ENCODE results near the gene CC2D1B. TPM values are rescaled to one million over a fixed set of nuclear protein-coding genes. Genes with fewer than 3 reads are reported as not detected.

CC2D1B gene
- total and polyA plus RNA-seq, 4 donors: 21.1 to 54.6 (median 34.8) TPM

DNA sequence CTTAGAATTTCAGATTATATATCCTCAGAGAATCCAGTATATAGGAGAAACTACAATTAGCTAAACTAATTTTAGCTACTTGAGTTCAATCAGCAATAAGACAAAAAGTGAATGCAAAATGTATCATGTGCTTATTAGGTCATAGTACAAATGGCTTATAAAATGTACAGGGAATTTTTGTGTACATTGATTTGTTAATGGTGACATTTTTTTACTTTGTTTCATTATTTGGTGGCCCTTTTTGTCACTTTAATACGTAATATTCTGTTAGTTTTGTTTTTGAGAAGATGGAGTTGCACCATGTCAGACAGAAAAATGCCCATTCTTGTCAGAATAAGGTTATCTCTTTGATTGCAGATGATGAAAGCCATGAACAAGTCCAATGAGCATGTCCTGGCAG lies 33.6 kb downstream of the CC2D1B start:
- Histone ChIP-seq H3K9me3 (ENCODE audit: control insufficient read depth in 4 of 4, insufficient read depth in 3 of 4, low read length in 3 of 4) (no peaks in the 10 kb centered on the region), H3K4me1 (ENCODE audit: control insufficient read depth in 5 of 5, insufficient read depth in 5 of 5, low read length in 5 of 5) (peaks cover 0 to 3% (median 0%) of the 10 kb centered on the region in 5 donors), H3K27me3 (ENCODE audit: control insufficient read depth in 3 of 3, insufficient read depth in 3 of 3, low read length in 2 of 3) (no peaks in the 10 kb centered on the region), H3K36me3 (ENCODE audit: control insufficient read depth in 4 of 4, insufficient read depth in 4 of 4, low read length in 4 of 4) (peaks cover 0 to 19% (median 3%) of the 10 kb centered on the region in 4 donors), H3K27ac (ENCODE audit: low read depth in 1 of 2, low read length in 1 of 2) (no peak overlapping the region), H3K4me3 (no peak overlapping the region), H3K9ac (ENCODE audit: insufficient read depth in 1 of 2, low read length in 2 of 2) (no peak overlapping the region)
- no peak for DNase-seq
- TF ChIP-seq, protein P1, sequence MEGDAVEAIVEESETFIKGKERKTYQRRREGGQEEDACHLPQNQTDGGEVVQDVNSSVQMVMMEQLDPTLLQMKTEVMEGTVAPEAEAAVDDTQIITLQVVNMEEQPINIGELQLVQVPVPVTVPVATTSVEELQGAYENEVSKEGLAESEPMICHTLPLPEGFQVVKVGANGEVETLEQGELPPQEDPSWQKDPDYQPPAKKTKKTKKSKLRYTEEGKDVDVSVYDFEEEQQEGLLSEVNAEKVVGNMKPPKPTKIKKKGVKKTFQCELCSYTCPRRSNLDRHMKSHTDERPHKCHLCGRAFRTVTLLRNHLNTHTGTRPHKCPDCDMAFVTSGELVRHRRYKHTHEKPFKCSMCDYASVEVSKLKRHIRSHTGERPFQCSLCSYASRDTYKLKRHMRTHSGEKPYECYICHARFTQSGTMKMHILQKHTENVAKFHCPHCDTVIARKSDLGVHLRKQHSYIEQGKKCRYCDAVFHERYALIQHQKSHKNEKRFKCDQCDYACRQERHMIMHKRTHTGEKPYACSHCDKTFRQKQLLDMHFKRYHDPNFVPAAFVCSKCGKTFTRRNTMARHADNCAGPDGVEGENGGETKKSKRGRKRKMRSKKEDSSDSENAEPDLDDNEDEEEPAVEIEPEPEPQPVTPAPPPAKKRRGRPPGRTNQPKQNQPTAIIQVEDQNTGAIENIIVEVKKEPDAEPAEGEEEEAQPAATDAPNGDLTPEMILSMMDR (IDR thresholded peaks at IDR 0.05; ENCODE audit: control extremely low read depth, extremely low read depth): no peak
- 95 to 97% methylated on average over 1 of the region's 1 CpG for WGBS, 2 donors
- no peak for ATAC-seq (ENCODE audit: insufficient read depth, low FRiP score)

DNA sequence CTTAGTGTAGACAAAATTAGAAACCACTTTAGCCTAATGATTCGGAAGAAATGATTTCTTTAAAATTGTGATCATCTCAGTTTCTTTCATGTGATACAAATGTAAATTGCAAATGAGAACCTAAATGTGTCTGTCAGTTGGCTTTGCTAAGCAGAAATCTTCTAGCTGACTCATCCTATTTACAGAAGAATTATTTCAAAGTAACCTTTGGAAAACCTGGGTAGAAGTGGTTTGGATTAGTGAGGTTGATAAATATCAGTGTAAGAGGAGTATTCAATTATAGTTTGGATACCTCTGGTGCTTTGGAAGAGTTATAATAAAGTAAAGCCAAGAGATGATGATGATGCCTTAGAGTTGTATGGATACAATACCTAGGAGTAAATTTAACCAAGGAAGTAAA lies 37.4 kb downstream of the CC2D1B start:
- H3K9me3 ChIP-seq (ENCODE audit: control insufficient read depth in 4 of 4, insufficient read depth in 3 of 4, low read length in 3 of 4): no peaks in the 10 kb centered on the region
- WGBS, 2 donors: 96 to 97% methylated on average over 1 of the region's 1 CpG
- no peak for DNase-seq
- H3K27ac ChIP-seq (ENCODE audit: low read depth in 1 of 2, low read length in 1 of 2): no peak overlapping the region
- no peaks in the 10 kb centered on the region for H3K27me3 ChIP-seq (ENCODE audit: control insufficient read depth in 3 of 3, insufficient read depth in 3 of 3, low read length in 2 of 3)
- no peak for ATAC-seq (ENCODE audit: insufficient read depth, low FRiP score)
- H3K4me1 ChIP-seq (ENCODE audit: control insufficient read depth in 5 of 5, insufficient read depth in 5 of 5, low read length in 5 of 5): no peaks in the 10 kb centered on the region
- no peak overlapping the region for H3K9ac ChIP-seq (ENCODE audit: insufficient read depth in 1 of 2, low read length in 2 of 2)
- peaks cover 0 to 10% (median under 1%) of the 10 kb centered on the region in 4 donors for H3K36me3 ChIP-seq (ENCODE audit: control insufficient read depth in 4 of 4, insufficient read depth in 4 of 4, low read length in 4 of 4)
- H3K4me3 ChIP-seq: no peak overlapping the region
- TF ChIP-seq, protein P1 (IDR thresholded peaks at IDR 0.05; ENCODE audit: control extremely low read depth, extremely low read depth): no peak

DNA sequence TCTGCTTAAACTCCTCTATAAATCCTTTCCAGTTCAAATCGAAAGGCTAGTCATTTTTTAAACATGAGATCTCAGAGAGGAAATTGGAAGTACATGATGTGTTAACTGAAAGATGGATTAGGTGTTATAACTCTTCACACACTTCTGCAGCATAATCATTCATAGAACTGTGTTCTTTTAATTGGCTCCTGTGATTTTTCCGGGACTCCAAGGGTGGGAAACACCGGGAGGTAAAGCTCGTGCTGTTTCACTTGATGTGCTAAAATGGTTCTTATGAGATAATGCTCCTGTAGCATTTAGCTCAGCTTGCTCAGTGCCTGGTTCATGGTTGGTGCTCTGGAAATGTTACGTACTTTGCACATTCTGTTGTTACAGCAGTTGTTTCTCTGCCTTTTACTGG lies 40.2 kb downstream of the CC2D1B start:
- TF ChIP-seq, protein P1 (IDR thresholded peaks at IDR 0.05; ENCODE audit: control extremely low read depth, extremely low read depth): no peak

DNA sequence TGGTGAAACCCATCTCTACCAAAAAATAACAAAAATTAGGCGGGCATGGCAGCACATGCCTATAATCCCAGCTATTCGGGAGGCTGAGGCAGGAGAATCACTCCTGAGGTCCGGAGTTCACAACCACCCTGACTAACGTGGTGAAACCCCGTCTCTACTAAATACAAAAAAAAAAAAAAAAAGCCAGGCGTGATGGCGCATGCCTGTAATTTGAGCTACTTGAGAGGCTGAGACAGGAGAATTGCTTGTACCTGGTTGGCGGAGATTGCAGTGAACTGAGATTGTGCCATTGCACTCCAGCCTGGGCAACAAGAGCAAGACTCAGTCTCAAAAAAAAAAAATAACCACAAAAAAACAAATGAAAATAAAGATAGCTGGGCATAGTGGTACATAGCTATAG lies 42.3 kb downstream of the CC2D1B start:
- Histone ChIP-seq H3K36me3 (ENCODE audit: control insufficient read depth in 4 of 4, insufficient read depth in 4 of 4, low read length in 4 of 4) (peaks cover 0 to 10% (median under 1%) of the 10 kb centered on the region in 4 donors), H3K9me3 (ENCODE audit: control insufficient read depth in 4 of 4, insufficient read depth in 3 of 4, low read length in 3 of 4) (no peaks in the 10 kb centered on the region)

More for the DNA sequence above, 40.2 kb downstream of the CC2D1B start:
- Histone ChIP-seq H3K36me3 (ENCODE audit: control insufficient read depth in 4 of 4, insufficient read depth in 4 of 4, low read length in 4 of 4) (peaks cover 0 to 10% (median under 1%) of the 10 kb centered on the region in 4 donors), H3K4me3 (no peak overlapping the region), H3K9ac (ENCODE audit: insufficient read depth in 1 of 2, low read length in 2 of 2) (no peak overlapping the region), H3K4me1 (ENCODE audit: control insufficient read depth in 5 of 5, insufficient read depth in 5 of 5, low read length in 5 of 5) (no peaks in the 10 kb centered on the region), H3K9me3 (ENCODE audit: control insufficient read depth in 4 of 4, insufficient read depth in 3 of 4, low read length in 3 of 4) (no peaks in the 10 kb centered on the region), H3K27ac (ENCODE audit: low read depth in 1 of 2, low read length in 1 of 2) (no peak overlapping the region), H3K27me3 (ENCODE audit: control insufficient read depth in 3 of 3, insufficient read depth in 3 of 3, low read length in 2 of 3) (no peaks in the 10 kb centered on the region)
- ATAC-seq (ENCODE audit: insufficient read depth, low FRiP score): no peak
- no peak for DNase-seq
- WGBS, 2 donors: 79 to 83% methylated on average over 5 of the region's 5 CpGs

More for the DNA sequence above, 42.3 kb downstream of the CC2D1B start:
- Histone ChIP-seq H3K4me1 (ENCODE audit: control insufficient read depth in 5 of 5, insufficient read depth in 5 of 5, low read length in 5 of 5) (no peaks in the 10 kb centered on the region), H3K9ac (ENCODE audit: insufficient read depth in 1 of 2, low read length in 2 of 2) (no peak overlapping the region), H3K4me3 (no peak overlapping the region), H3K27me3 (ENCODE audit: control insufficient read depth in 3 of 3, insufficient read depth in 3 of 3, low read length in 2 of 3) (no peaks in the 10 kb centered on the region), H3K27ac (ENCODE audit: low read depth in 1 of 2, low read length in 1 of 2) (no peak overlapping the region)
- 96 to 99% methylated on average over 8 of the region's 8 CpGs for WGBS, 2 donors
- TF ChIP-seq, protein P1 (IDR thresholded peaks at IDR 0.05; ENCODE audit: control extremely low read depth, extremely low read depth): no peak
- ATAC-seq (ENCODE audit: insufficient read depth, low FRiP score) (no peak), DNase-seq (no peak)

All from lung (tissue), 12 donors.